UCSD-AML1 (cell line): ENCODE data around the gene DNM3.

Experiments used
- DNase-seq: peaks from one replicate; lab custom pipeline; 2025; ENCODE audit not compliant: unreplicated experiment; lab: John Stamatoyannopoulos, UW

The DNM3 gene

DNA sequence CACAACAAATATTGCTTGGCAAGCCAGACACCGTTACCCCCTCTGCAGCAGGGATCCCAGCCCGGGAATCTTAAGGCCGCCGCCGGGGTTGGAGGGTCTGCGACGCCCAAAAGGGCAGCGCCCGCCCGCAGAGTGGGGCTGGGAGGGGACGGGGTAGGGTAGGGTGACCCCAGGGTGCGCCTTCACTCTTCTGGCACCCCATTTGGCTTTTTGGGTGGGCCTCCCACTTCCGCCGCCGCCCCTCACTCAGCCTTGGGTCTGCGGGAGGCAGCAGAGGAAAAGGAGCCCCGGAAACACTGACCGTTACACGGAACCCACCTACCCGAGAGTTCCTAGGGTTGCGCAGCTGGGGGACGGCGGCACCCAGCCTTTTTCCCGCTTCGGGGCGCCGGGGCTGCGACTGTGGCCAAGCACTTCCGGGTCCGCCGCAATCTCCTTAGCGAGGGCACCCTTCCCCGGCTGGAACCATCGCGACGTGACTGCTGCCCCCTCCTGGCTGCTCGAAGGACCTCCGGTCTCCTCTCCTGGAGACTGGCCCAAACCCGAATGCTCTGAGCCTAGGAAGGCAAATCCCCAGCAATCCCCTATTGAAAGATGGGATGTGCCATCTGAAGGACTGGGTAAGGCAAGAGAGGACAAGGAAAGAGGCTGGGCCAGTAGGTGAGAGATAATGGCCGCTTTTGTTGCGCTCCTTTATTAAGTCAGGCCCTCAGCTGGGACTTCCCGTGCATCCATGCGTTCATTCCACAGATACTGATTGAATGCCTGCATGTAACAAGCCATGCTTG, 602.6 kb downstream of the DNM3 start, which contains the start of gene PIGC:
TSS of gene PIGC (minus strand) at position 404 of the 788 bp plus-strand sequence. CDS start 1,447 bp downstream, outside the sequence.
- DNase-seq, result peak; percentile 88

DNA sequence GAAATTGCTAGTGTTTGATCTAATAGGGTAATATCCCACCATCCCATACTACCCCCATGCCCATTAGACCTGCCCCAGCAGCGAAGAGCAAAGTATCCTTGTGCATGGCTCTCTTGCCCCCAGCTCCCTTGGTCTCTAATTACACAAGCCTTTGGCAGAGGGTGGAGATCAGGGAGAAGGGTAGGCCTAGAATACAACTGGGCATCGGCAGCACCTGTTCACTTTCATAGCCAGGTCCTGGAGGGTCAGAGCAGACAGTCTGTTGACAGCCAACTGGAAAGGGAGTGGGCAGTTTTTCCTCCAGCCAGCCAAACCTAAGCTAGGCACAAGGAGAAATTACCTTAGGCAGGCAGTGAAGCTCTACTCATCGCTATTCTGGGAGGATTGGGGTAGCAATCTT, 605.2 kb downstream of the DNM3 start:
- DNase-seq, result no peak

DNA sequence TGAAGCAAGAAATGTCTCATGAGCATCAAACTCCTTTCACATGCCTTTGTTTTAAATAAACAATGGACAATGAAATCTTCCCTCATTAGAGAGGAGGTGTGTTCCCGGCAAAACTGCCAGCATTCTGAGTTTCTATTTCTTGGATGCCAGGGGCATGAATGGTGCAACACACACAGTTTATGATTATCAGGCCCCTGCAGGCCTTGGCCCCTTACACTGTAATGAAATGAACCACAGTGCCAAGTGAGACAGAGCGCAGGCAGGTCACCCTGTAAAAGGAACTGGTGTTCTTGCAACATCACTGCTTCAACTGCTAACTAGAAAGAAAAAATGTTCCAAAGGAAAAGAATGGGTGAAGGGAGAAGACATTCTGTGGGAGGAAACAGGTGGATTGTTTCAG, 606.3 kb downstream of the DNM3 start:
- no peak for DNase-seq

DNA sequence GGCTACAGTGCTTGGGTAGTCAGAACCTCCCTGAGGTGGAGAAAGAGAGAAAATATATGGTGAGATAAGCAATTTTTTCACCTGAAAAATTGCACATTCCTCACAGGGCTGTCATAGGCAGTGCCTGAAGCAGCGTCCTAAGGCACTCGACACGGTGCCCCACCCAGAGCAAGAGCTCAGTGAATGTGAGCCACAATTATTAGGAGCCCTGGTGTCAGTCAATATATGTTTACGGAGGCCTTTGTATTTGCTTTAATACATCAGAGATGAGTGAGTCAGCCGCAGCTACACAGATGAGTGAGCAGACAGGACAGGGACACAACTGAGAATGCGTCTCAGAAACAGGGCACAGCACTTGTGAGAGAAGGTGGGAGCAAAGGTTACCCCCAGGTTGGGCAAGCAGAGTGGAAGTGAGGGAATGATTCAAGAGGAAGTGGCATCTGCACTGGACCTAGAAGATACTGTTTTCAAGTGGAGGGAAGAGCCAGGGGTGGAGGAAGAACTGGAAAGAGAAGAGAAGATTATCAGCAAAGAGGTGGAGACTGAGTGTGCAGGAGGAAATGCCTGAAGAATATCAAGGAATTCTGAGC, 607.8 kb downstream of the DNM3 start:
- no peak for DNase-seq

DNA sequence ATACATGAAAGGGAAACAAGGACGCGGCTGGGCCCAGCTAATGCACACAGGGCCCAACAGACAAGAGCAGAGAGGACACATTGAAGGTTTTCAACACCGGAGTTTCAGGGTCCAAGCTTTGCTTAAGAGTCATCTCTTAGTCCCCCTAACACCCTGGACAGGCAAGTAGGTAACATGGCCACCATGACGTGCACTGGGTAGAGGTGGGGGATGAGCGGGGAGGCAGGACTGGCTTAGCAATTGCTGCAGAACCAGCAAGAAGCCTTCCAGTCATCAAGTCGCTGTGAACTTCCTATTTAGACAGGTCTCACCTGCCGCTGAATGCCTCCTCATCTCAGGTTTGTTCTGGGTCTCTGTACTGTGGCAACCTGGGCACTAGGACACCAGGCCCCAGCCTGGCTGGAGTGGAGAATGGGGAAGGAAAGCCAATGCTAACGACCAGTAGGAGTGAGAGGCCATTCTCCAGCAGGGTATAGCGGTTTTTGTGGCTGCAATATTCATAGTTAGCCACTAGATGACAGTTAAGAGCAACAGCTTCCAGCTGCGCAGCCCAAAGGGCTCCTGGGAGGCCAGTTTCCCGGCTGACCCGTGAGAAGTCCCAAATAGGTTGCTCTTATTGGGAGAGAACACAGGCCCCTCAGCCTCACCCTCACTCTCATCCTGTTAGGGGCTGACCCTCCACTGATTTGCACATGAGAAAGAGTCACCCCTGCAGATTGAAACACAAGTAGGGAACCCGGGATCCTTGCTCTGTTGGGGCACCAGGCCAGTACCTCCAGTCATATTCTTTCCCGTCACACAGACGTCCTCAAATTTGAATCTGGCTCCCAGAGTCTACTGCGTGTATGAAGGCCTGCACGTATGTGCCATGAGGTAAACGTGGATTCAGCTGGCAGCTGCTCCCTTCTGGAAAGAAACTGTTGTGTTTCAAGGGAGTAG, 608.6 kb downstream of the DNM3 start:
- peak; percentile 66 for DNase-seq

DNA sequence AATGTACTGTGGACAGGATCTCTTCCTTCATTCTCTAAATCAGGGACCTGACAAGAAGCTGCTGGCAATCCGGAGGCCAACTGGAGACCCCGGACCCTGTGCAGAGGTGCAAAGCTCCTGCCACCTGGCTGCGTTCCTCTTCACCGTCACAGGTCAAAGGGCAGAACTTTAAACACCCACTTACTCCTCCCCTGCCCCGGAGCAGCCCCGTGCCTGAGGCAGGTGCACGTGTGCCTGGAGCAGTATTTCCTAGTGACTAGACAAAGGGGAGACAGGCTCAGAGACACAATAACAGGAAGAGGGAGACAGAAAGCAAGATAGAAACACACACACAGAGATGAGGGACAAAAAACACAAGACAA, 609.2 kb downstream of the DNM3 start:
- DNase-seq, result no peak

DNA sequence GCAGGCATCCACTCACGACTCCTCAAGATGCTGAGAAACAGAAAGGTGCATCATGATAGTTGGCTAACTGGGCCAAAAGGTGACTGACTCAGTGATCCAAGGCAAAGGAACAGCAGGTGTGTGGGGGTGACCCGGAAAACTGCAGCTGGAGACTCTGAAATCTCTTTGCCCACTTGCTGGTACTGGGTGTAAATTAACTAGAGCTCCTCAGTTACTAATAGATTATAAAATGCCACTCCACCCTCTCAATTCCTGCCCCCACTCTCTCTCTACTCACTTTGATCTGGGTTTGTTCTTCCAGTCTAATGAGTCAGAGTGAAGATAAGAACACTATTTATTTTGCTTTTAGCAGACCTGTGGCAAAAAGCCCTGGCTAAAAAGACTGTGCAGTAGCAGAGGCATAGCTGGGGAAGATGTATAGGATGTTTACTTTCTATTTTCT, 609.7 kb downstream of the DNM3 start:
- no peak for DNase-seq

DNA sequence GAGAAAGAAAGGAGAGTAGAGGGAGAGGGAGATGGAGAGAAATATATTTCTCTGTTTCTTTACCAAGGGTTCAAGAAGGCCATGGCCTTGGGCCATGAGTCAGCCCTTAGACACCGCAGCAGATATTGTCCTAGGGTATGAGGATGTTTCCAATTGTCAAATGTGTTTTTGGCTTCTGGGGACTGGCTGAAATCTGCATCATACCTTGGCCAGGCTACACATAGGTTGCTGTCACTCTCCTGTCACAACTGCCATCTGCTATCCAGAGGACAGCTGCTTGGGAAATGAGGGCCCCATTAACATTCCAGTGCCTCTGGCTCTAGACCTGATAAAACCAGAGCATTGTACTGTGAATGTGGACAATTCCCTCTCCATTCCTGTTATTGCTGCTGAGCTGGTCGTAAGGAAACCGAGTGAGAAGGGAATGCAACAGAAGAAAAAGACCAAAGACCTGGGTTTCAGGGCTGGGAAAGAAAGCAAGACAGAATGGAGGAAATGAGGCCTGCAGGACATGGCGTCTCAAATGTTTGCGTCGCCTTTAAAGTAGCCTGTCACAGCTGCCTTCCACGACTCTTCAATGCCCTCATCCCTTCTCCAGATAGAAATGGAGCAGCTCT, 611.3 kb downstream of the DNM3 start:
- no peak for DNase-seq

DNA sequence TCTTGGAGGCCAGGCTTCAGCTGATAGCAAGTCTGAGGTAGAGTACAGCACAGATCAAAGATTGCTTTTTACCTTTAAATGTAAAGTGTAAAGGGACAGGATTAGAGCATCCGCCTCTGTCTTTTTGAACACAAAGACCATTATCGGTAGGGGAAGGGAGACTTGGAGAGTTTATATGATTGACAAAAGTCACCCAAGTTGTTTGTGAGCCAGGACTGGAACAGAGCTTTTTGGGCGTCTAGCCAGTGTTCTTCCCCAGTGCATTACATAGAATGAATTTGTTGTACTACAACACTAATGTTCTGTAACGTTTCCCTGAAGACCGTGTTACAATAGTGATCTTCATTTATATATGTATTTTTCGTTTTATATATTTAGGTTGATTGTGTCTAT, 611.9 kb downstream of the DNM3 start:
- no peak for DNase-seq

DNA sequence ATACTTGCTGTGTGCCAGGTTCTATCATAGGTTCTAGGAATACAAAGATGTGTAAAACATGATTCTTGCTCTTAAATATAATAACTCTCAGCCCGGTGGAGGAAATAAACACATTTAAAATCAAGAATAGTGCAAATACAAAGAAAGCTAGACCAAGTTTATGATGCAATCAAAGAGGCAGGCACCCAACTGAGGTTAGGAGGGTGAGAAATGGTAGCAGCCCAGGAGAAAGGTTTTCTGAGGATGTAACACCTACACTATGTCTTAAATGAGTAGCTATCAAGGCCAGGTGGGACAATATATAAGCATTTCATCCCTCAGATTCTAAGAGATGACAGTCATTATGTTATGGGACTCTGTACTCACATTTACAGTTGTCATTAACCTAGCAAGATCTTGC, 612.3 kb downstream of the DNM3 start:
- DNase-seq, result no peak

DNA sequence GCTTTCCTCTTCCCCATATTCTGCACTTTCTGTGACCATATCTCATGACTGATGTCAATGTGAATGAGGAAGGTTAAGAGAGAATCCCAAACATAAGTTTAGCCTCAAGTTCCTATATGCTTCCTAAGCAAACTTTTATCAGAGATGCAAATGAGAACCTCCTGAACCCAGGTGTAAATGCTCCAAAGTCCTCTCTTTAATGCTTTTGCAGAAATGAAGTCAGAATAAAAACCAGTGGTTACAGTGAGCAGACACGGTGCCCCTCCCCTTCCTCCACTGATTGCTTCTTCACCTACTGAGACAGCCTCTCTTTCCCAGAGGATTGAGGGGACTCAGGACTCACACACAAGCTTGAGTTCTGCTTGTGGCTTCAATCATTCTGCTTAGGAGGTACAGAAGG, 614.2 kb downstream of the DNM3 start:
- no peak for DNase-seq

DNA sequence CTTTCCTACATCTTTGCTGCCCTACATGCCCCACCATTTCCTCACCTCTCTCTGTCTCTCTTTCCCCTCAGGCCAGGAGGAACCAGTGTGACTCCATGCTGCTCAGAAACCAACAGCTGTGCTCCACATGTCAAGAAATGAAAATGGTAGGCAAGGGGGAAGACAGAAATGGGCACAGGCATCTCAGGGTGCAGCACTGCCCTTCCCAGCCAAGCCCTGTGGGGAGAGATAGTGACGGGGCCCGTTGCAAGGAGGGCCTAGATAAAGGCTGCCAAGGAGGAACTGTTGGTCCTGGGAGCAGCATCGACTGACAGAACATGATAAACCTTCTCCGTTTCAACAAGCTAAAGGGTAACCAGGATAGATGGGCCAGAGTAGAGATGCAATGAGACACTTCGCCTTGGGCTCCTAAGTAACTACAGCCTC, 615.1 kb downstream of the DNM3 start:
- peak; percentile 14 for DNase-seq

DNA sequence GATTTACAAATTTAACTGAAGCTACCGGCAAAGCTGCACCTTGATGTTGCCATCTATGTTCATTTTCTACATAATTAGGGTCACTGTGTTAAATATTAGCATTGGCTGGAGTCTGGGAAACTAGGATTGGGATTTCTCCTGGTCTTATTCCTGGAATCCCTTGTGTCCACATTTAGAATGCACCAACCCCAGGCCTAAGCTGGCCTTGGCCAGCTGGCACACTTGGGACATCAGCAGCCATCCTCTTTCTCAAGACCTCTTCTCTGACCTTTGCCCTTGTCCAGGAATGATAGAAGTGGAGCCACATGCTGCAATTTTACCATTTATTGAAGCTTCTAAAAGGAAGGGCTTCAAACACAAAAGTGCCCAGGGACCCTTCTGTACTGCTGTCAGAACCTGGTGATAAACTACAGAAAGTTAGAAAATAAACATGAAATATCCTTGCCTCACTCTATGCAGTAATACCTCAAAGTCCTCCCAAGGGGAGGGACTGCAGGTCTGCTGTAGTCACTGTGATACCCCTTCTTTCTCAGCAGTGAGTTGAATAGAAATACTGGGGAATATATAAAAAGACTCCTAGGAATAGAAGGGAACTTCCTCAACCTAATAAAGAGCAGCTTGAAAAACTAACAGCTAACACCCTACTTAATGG, 616.3 kb downstream of the DNM3 start:
- DNase-seq, result no peak

DNA sequence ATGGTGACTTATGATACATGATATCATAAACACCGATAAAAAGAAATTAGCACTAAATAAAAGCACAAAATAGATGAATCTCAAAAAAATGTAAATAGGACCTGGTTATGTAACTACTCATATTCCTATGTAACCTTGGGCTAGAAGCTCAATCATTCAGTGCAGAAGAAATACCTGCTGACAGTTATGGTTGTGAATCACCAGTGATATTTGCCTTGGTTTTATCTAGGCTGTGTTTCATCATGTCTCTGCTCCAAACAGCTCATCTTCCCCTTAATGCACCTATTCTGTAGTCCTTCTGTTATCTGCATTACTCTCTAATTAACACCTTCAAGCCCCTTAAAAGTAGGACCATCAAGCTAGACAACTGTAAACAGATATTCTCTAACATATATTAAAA, 618.9 kb downstream of the DNM3 start:
- DNase-seq, result no peak

DNA sequence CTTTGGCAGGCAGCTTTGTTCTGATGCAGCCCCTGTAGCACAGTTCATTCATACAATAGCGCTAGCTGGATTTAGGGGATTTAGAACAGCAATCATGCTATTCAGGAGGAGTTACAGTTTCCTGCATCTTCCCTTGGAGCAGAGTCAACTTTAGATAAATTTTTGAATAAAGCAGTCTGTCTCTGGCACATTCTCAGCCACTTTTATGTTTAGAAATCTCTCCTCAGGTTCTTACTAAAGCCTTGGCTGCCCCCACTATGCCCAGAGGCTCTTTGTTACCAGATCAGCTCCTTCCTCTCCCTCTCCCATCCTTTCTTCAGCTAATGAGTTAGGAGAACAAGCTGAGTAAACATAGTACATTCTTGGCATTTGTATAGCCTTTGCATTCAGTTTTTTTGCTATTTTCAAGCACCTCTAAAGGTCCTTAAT, 619.6 kb downstream of the DNM3 start:
- DNase-seq, result no peak
